Measurements from ENCODE around the gene PDE4B. TPM values are rescaled to one million over a fixed set of nuclear protein-coding genes. Genes with fewer than 3 reads are reported as not detected.

The PDE4B gene
- total RNA-seq, 1 donor from 2014 or later, result 1.2 TPM

DNA sequence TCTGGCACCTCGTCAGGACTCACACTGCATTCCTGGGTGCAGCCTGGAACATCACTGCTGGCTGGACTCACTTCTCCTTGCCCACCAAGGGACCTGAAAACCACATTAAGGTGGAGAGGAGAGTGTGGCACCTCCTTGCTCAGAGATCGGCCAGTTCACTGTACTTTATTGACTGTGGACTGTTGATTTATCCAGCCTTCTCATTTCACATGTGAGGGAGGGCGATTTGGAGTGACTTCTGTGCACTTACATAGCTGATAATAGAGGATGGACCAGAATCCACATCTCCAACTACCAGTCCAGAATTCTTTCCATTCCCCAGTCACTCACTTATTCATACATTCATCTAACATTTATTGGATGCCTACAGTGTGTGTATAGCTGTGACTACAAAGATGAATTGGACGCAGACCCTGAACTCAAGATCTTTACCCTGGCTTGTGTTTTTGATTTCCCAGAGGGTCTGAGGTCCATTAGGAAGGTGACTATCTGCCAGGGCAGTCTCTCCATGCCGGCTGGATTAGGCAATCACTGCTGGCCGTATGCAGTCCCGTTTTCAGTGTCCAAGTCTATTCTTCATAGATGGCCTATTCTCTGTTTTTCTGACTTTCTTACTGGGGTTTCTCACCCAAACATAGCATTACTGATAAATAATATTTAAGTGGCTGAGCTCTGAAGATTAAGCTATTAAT is 507.7 kb downstream of the PDE4B start:
- TF ChIP-seq EZH2 (IDR thresholded peaks at IDR 0.05) (no peak), EZH2phosphoT487 (IDR thresholded peaks at IDR 0.05) (no peak)
- TF ChIP-seq, protein P1, sequence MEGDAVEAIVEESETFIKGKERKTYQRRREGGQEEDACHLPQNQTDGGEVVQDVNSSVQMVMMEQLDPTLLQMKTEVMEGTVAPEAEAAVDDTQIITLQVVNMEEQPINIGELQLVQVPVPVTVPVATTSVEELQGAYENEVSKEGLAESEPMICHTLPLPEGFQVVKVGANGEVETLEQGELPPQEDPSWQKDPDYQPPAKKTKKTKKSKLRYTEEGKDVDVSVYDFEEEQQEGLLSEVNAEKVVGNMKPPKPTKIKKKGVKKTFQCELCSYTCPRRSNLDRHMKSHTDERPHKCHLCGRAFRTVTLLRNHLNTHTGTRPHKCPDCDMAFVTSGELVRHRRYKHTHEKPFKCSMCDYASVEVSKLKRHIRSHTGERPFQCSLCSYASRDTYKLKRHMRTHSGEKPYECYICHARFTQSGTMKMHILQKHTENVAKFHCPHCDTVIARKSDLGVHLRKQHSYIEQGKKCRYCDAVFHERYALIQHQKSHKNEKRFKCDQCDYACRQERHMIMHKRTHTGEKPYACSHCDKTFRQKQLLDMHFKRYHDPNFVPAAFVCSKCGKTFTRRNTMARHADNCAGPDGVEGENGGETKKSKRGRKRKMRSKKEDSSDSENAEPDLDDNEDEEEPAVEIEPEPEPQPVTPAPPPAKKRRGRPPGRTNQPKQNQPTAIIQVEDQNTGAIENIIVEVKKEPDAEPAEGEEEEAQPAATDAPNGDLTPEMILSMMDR (IDR thresholded peaks at IDR 0.05), result no peak
- Histone ChIP-seq H3K27me3 (no peaks in the 10 kb centered on the region), H3K9ac (no peak overlapping the region), H2AFZ (replicated peaks) (no peak overlapping the region), H3K4me1 (no peaks in the 10 kb centered on the region), H4K20me1 (ENCODE audit: low read depth) (no peaks in the 10 kb centered on the region), H3K4me2 (no peak overlapping the region), H3K27ac (no peak overlapping the region), H3K79me2 (ENCODE audit: low read depth) (no peaks in the 10 kb centered on the region), H3K9me3 (ENCODE audit: low read depth) (no peaks in the 10 kb centered on the region), H3F3A (ENCODE audit: low read depth) (no peaks in the 10 kb centered on the region), H3K36me3 (no peaks in the 10 kb centered on the region), H3K4me3 (no peak overlapping the region)
- Mint-ChIP-seq H3K27ac (no peak overlapping the region), H3K4me1 (no peaks in the 10 kb centered on the region), H3K4me3 (no peak overlapping the region), H3K36me3 (no peaks in the 10 kb centered on the region), H3K27me3 (ENCODE audit: insufficient read depth, low read depth) (no peaks in the 10 kb centered on the region), H3K9me3 (no peaks in the 10 kb centered on the region)
- no peak for DNase-seq (ENCODE audit: low spot score)

DNA sequence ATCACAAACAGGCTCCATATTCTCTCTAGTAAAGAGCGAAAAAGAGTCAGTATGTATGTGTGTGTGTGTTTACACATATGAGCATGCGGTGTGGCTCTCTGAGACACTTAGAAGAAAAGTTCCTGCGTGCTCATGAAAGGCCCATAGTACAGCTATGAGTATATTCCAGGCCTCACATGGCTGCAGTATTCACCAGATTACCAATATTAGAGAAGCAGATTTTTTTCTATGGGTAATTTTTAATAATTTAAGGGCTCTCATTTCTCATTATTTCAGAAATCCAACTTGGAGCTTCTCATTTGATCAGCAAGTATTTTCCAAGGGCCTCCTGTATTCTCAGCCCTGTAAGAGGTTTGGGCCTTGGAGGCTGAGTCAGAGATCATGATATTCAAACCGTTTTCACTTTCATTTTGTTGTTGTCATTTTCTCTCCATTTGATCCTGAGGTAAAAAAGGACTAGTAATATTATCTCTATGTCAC is 508.3 kb downstream of the PDE4B start:
- Histone ChIP-seq H4K20me1 (ENCODE audit: low read depth) (no peaks in the 10 kb centered on the region), H3K9me3 (ENCODE audit: low read depth) (no peaks in the 10 kb centered on the region), H3K9ac (no peak overlapping the region), H2AFZ (replicated peaks) (no peak overlapping the region), H3K36me3 (no peaks in the 10 kb centered on the region), H3K4me2 (no peak overlapping the region), H3K27ac (no peak overlapping the region), H3K27me3 (no peaks in the 10 kb centered on the region), H3F3A (ENCODE audit: low read depth) (no peaks in the 10 kb centered on the region), H3K79me2 (ENCODE audit: low read depth) (no peaks in the 10 kb centered on the region), H3K4me3 (no peak overlapping the region), H3K4me1 (no peaks in the 10 kb centered on the region)
- no peak for DNase-seq (ENCODE audit: low spot score)
- no peak for TF ChIP-seq EZH2 (IDR thresholded peaks at IDR 0.05)
- no peak for TF ChIP-seq EZH2phosphoT487 (IDR thresholded peaks at IDR 0.05)
- TF ChIP-seq, protein P1 (IDR thresholded peaks at IDR 0.05), result no peak
- no peaks in the 10 kb centered on the region for H3K36me3 Mint-ChIP-seq
- H3K9me3 Mint-ChIP-seq, result no peaks in the 10 kb centered on the region
- H3K27me3 Mint-ChIP-seq (ENCODE audit: insufficient read depth, low read depth), result no peaks in the 10 kb centered on the region
- no peak overlapping the region for H3K27ac Mint-ChIP-seq
- H3K4me1 Mint-ChIP-seq, result no peaks in the 10 kb centered on the region
- no peak overlapping the region for H3K4me3 Mint-ChIP-seq

DNA sequence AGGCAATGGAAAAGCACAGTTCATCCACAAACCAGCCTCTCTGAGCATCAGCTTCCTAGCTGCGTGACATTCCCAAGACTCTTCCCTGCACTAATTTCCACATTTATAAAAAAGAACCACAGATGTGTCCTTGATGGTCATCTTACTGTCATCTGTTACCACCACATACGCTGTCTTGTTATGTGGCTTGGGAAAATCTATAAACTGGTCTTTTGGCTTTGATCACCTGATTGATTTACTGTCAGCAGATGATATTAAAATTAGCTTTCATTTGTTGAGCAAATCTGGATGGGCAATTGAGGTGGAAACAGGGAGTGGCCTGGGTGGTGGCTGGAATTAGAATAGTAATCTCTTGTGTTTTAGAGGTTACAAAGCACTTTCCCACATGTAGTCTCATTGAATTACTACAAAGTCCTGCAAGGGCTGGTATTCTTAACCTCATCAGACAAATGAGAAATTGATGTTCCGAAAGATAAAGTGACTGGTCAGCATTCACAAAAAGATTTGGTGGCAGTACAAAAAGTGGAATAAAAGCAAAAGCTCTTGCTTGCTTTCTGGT is 509.6 kb downstream of the PDE4B start:
- no peak overlapping the region for H3K27ac Mint-ChIP-seq
- no peak overlapping the region for H3K4me3 Mint-ChIP-seq
- TF ChIP-seq, protein P1 (IDR thresholded peaks at IDR 0.05), result no peak
- TF ChIP-seq EZH2 (IDR thresholded peaks at IDR 0.05), result no peak
- TF ChIP-seq EZH2phosphoT487 (IDR thresholded peaks at IDR 0.05), result no peak

More for the DNA sequence above, 509.6 kb downstream of the PDE4B start:
- Histone ChIP-seq H3K27ac (no peak overlapping the region), H3K9ac (no peak overlapping the region), H3K4me3 (no peak overlapping the region), H4K20me1 (ENCODE audit: low read depth) (no peaks in the 10 kb centered on the region), H3K4me1 (no peaks in the 10 kb centered on the region), H3K36me3 (no peaks in the 10 kb centered on the region), H3K79me2 (ENCODE audit: low read depth) (no peaks in the 10 kb centered on the region), H3K27me3 (no peaks in the 10 kb centered on the region), H2AFZ (replicated peaks) (no peak overlapping the region), H3K4me2 (no peak overlapping the region), H3K9me3 (ENCODE audit: low read depth) (no peaks in the 10 kb centered on the region), H3F3A (ENCODE audit: low read depth) (no peaks in the 10 kb centered on the region)
- H3K4me1 Mint-ChIP-seq, result no peaks in the 10 kb centered on the region
- H3K36me3 Mint-ChIP-seq, result no peaks in the 10 kb centered on the region
- DNase-seq (ENCODE audit: low spot score), result no peak
- H3K27me3 Mint-ChIP-seq (ENCODE audit: insufficient read depth, low read depth), result no peaks in the 10 kb centered on the region
- no peaks in the 10 kb centered on the region for H3K9me3 Mint-ChIP-seq
